Activated T-cell treated with anti-CD3 and anti-CD28 coated beads, Interleukin-2, amount 50 U/mL, for 72 hours (primary cell): ENCODE results near the gene PLA2G2E. TPM values are rescaled to one million over a fixed set of nuclear protein-coding genes. Genes with fewer than 3 reads are reported as not detected.

Experiments
- ATAC-seq, 2 donors: fragments of 150-1000 bp; cut with Tn5 transposase; replicated peaks in 1 of 2; 2 replicates each; pipeline ENCODE4 v1.10.0; 2021; ENCODE audit warnings: moderate library complexity in 2 of 2, mild to moderate bottlenecking in 1 of 2
- DNase-seq, 2 donors: peaks; one replicate each; pipeline ENCODE4 v3.0.0; 2021 to 2022; ENCODE audit warnings: mixed read lengths in 1 of 2
- H3K27ac Mint-ChIP-seq: one replicate; pipeline ENCODE4 v1.8.0; 2022; ENCODE audit warnings: mild to moderate bottlenecking, moderate library complexity, mixed read lengths
- H3K27me3 Mint-ChIP-seq: one replicate; pipeline ENCODE4 v1.8.0; 2022; ENCODE audit warnings: low read depth, mixed read lengths
- H3K36me3 Mint-ChIP-seq, 2 donors: one replicate each; pipeline ENCODE4 v1.8.0; 2022; ENCODE audit warnings: mixed read lengths in 2 of 2, mild to moderate bottlenecking in 1 of 2; ENCODE audit not compliant: insufficient read depth in 2 of 2
- H3K4me1 Mint-ChIP-seq: one replicate; pipeline ENCODE4 v1.8.0; 2022; ENCODE audit warnings: low read depth, mixed read lengths
- H3K4me3 Mint-ChIP-seq, 2 donors: one replicate each; pipeline ENCODE4 v1.8.0; 2022; ENCODE audit warnings: mild to moderate bottlenecking in 2 of 2, mixed read lengths in 2 of 2, moderate library complexity in 2 of 2
- H3K9me3 Mint-ChIP-seq, 2 donors: one replicate each; pipeline ENCODE4 v1.8.0; 2022; ENCODE audit warnings: mixed read lengths in 2 of 2
- total RNA-seq, 2 donors: library from RNA; stranded (reverse); gene quantifications; one replicate each; pipeline ENCODE4 v1.2.3, GENCODE V29; 2022

PLA2G2E gene
- total RNA-seq, result not detected

- H3K4me1 Mint-ChIP-seq, result peaks cover 1% of the 10 kb centered on the region
- no peaks in the 10 kb centered on the region for H3K27me3 Mint-ChIP-seq
- H3K4me3 Mint-ChIP-seq, result no peak within 1 kb of the TSS
- no peaks in the 10 kb centered on the region for H3K9me3 Mint-ChIP-seq
- H3K36me3 Mint-ChIP-seq, result no peaks in the 10 kb centered on the region
- H3K27ac Mint-ChIP-seq, result no peak within 1 kb of the TSS
- DNase-seq (no peak), ATAC-seq (no peak)
Observed at GRCh38 chr1:19923137-19923952, at the start of gene PLA2G2E. Gene PLA2G2E (minus strand): TSS chr1:19923617. CDS start chr1:19923559, 58 bp downstream.

DNA sequence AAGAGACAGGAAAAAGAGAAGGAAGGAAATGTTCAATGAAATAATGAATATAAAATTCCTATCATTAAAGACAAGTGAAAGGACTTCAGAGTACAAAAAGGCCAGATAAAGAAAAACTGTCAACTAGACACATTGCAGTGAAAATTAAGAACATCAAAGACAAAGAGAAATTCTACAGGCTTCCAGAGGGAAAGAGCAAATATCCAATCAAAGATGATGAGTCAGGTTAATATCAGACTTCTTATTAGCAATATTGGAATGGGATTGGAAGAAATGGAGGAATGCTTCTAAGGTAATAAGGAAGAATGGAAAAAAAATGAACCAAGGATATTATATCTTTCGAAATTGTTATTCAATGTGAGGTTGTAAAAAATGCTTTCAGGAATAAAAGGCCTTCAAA lies 48.2 kb upstream of the PLA2G2E start:
- Mint-ChIP-seq H3K9me3 (no peaks in the 10 kb centered on the region), H3K27ac (no peak overlapping the region), H3K4me1 (no peaks in the 10 kb centered on the region), H3K4me3 (no peak overlapping the region), H3K36me3 (no peaks in the 10 kb centered on the region), H3K27me3 (peaks cover 51% of the 10 kb centered on the region)
- no peak for ATAC-seq
- no peak for DNase-seq

- H3K9me3 Mint-ChIP-seq, result no peaks in the 10 kb centered on the region
- H3K4me1 Mint-ChIP-seq, result no peaks in the 10 kb centered on the region
- no peak overlapping the region for H3K4me3 Mint-ChIP-seq
- DNase-seq (no peak), ATAC-seq (no peak)
- H3K27ac Mint-ChIP-seq, result no peak overlapping the region
- peaks cover 52% of the 10 kb centered on the region for H3K27me3 Mint-ChIP-seq
- no peaks in the 10 kb centered on the region for H3K36me3 Mint-ChIP-seq
Observed at GRCh38 chr1:19969898-19970660, 46.7 kb upstream of the PLA2G2E start.

GRCh38 chr1:19967808-19968207 lies 44.4 kb upstream of the PLA2G2E start:
- ATAC-seq (no peak), DNase-seq (no peak)
- no peaks in the 10 kb centered on the region for H3K4me1 Mint-ChIP-seq
- H3K27me3 Mint-ChIP-seq, result peaks cover 62% of the 10 kb centered on the region
- H3K9me3 Mint-ChIP-seq, result peaks cover 0 to 2% of the 10 kb centered on the region in 2 donors
- H3K27ac Mint-ChIP-seq, result no peak overlapping the region
- H3K36me3 Mint-ChIP-seq, result no peaks in the 10 kb centered on the region
- H3K4me3 Mint-ChIP-seq, result no peak overlapping the region

- no peak for ATAC-seq
- H3K9me3 Mint-ChIP-seq, result peaks cover 0 to 2% of the 10 kb centered on the region in 2 donors
- no peaks in the 10 kb centered on the region for H3K4me1 Mint-ChIP-seq
- no peak overlapping the region for H3K4me3 Mint-ChIP-seq
- peaks cover 50% of the 10 kb centered on the region for H3K27me3 Mint-ChIP-seq
- H3K36me3 Mint-ChIP-seq, result no peaks in the 10 kb centered on the region
- H3K27ac Mint-ChIP-seq, result no peak overlapping the region
- no peak for DNase-seq
Observed at GRCh38 chr1:19964542-19964941, 41.1 kb upstream of the PLA2G2E start.

DNA sequence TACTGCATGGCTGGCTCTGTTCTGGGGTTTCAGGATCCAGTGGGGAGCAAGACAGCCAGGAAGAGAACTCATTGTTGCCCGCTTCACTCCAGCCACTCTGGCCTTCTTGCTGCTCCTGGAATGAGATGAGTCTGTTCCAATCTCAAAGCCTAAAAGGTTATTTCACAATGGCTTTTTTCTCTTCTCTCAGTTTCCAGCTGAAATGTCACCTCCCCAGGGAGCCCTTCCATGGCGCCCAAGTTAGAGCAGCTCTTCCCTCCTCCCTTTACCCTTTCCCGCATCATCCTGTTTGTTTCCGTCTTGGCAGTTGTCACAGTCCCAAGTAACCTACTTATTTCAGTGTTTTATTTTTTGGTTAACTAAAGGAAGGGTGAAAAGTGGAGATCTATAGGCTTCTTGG lies 40.2 kb upstream of the PLA2G2E start:
- Mint-ChIP-seq H3K4me1 (no peaks in the 10 kb centered on the region), H3K27ac (no peak overlapping the region), H3K9me3 (peaks cover 0 to 2% of the 10 kb centered on the region in 2 donors), H3K36me3 (no peaks in the 10 kb centered on the region), H3K4me3 (no peak overlapping the region), H3K27me3 (peaks cover 50% of the 10 kb centered on the region)
- no peak for ATAC-seq
- DNase-seq, result no peak

DNA sequence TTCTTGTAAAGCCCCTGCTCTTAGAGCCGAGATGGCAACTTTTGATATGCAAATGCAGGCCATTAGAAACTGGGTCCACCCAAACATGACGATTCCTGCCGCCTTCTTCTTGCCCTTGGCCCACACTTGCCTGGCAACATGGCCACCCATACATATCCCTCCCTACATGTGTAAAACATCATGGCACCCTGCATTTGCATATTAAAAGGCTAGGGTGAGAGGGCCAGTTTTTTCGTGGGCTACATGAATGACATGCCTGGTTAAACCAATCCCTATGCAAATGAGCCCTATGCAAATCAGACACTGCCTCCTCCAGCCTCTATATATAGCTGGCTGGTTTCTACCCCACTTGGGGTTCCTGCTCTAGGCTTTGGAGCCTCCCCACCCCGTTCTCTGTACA lies 37.2 kb upstream of the PLA2G2E start:
- Mint-ChIP-seq H3K9me3 (peaks cover 0 to 2% of the 10 kb centered on the region in 2 donors), H3K4me1 (no peaks in the 10 kb centered on the region), H3K27ac (no peak overlapping the region), H3K36me3 (no peaks in the 10 kb centered on the region), H3K27me3 (peaks cover 51% of the 10 kb centered on the region), H3K4me3 (no peak overlapping the region)
- ATAC-seq (no peak), DNase-seq (no peak)

- no peaks in the 10 kb centered on the region for H3K4me1 Mint-ChIP-seq
- ATAC-seq (no peak), DNase-seq (no peak)
- H3K9me3 Mint-ChIP-seq, result peaks cover 3% of the 10 kb centered on the region in 2 donors
- peaks cover 0 to 3% of the 10 kb centered on the region in 2 donors for H3K36me3 Mint-ChIP-seq
- peaks cover 50% of the 10 kb centered on the region for H3K27me3 Mint-ChIP-seq
- no peak overlapping the region for H3K4me3 Mint-ChIP-seq
- H3K27ac Mint-ChIP-seq, result no peak overlapping the region
Observed at GRCh38 chr1:19957779-19958178, 34.4 kb upstream of the PLA2G2E start.

- Mint-ChIP-seq H3K27ac (no peak overlapping the region), H3K27me3 (peaks cover 50% of the 10 kb centered on the region), H3K9me3 (peaks cover 3% of the 10 kb centered on the region in 2 donors), H3K4me3 (no peak overlapping the region), H3K4me1 (no peaks in the 10 kb centered on the region), H3K36me3 (peaks cover 0 to 3% of the 10 kb centered on the region in 2 donors)
- DNase-seq, result no peak
- no peak for ATAC-seq
Observed at GRCh38 chr1:19955534-19956170, 32.2 kb upstream of the PLA2G2E start.

DNA sequence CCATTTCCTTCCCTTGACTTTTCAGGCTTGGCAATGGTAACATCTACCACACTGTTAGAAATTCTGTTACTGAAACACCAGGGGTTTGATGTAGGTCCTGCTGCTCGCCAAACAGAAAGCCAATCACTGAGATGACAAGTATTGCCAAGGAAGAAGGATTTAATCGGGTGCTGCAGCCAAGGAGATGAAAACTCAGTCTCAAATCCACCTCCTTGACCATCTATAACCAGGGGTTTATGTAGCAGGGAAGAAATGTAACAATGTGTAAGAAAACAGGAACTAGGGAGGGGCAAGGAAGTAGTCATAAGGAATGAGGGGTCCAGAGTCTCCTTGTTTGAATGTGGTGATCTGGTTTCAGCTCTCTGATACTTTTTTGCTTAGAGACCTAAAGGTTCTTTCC lies 30.6 kb upstream of the PLA2G2E start:
- H3K27ac Mint-ChIP-seq, result no peak overlapping the region
- no peak for ATAC-seq
- no peak for DNase-seq
- peaks cover 3% of the 10 kb centered on the region in 2 donors for H3K9me3 Mint-ChIP-seq
- H3K36me3 Mint-ChIP-seq, result peaks cover 0 to 3% of the 10 kb centered on the region in 2 donors
- H3K27me3 Mint-ChIP-seq, result peaks cover 53% of the 10 kb centered on the region
- no peaks in the 10 kb centered on the region for H3K4me1 Mint-ChIP-seq
- no peak overlapping the region for H3K4me3 Mint-ChIP-seq

DNA sequence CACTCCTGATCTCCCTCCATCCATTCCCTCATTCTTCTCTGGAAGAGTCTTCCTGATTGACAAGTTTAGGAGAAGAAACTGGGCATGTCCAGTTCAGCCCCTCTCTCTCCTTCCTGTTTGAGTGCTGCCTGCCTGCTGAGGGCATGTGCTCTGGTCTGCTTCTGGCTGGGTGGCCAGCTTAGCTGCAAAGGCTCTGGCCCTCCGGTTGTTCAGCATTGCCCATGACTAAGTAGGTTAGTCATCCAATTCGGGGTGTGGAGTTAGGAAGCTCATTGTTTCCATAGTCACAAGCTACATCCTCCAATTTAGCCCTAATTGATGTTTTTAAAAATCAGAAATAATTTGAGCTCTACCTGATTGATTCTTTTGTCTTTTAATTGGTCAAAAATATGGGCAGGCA lies 25.6 kb upstream of the PLA2G2E start:
- Mint-ChIP-seq H3K9me3 (peaks cover 0 to under 1% of the 10 kb centered on the region in 2 donors), H3K27me3 (peaks cover 44% of the 10 kb centered on the region), H3K4me3 (no peak overlapping the region), H3K36me3 (no peaks in the 10 kb centered on the region), H3K4me1 (no peaks in the 10 kb centered on the region), H3K27ac (no peak overlapping the region)
- DNase-seq (no peak), ATAC-seq (no peak)

GRCh38 chr1:19946971-19947370 lies 23.6 kb upstream of the PLA2G2E start:
- Mint-ChIP-seq H3K27ac (no peak overlapping the region), H3K4me3 (no peak overlapping the region), H3K4me1 (no peaks in the 10 kb centered on the region), H3K36me3 (no peaks in the 10 kb centered on the region), H3K27me3 (peaks cover 25% of the 10 kb centered on the region), H3K9me3 (no peaks in the 10 kb centered on the region)
- ATAC-seq (no peak), DNase-seq (no peak)

GRCh38 chr1:19946331-19946751 lies 22.9 kb upstream of the PLA2G2E start:
- DNase-seq, result no peak
- Mint-ChIP-seq H3K36me3 (no peaks in the 10 kb centered on the region), H3K4me1 (no peaks in the 10 kb centered on the region), H3K9me3 (no peaks in the 10 kb centered on the region), H3K27ac (no peak overlapping the region), H3K27me3 (peaks cover 24% of the 10 kb centered on the region), H3K4me3 (no peak overlapping the region)
- no peak for ATAC-seq
